GM11168 (cell line): Measurements from ENCODE around the gene GLB1L3.
"Not testable (repeated sequence)": the region's sequence is repeated elsewhere in the genome, so short reads cannot be mapped to it uniquely, and the experiment has no call there.

Experiments
- in situ Hi-C: fragments of 300-500 bp; cut with MboI; formaldehyde crosslinking; loops from one replicate; pipeline ENCODE4 v1.12.0; 2022; ENCODE audit warnings: low sequenced_read_pairs; ENCODE audit not compliant: unreplicated experiment

GLB1L3 gene

DNA sequence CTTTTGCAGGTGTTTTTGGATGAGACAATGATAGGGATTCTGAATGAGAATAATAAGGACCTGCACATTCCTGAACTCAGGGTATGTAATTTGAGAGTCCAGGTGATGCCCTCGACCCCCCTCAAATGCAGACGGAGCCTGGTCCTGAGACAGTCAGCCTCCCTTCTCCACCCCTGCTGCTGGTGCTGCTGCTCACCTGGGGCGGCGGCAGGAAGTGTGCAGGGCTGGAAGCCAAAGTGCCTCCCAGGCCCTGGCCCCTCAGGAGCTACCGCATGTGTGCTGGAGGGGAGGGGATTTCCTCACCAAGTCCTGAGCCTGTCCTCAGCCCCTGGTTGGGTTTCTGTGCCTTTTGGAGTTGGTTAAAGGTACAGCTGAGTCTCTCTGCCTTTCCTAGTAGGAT lies 36.6 kb downstream of the GLB1L3 start:
- in situ Hi-C loops = no loop called here

DNA sequence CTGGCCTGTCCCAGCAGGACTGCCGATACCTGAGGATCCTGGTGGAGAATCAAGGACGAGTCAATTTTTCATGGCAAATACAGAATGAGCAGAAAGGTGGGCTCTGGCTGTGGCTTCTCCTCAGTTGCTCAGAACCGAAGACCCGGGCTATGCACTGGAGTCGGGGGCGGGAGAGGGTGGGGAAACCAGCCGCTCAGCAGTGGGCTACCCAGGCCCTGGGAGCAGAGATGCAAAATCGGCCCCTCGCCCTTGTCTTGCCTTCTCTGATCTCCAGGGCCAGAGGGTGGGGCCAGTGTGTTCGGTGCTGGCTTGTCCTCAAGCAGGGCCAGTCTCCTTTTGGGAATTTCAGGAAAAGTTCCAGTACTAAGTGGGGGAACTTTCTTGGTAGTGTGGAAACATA lies 37.2 kb downstream of the GLB1L3 start:
- in situ Hi-C loops = no loop called here

DNA sequence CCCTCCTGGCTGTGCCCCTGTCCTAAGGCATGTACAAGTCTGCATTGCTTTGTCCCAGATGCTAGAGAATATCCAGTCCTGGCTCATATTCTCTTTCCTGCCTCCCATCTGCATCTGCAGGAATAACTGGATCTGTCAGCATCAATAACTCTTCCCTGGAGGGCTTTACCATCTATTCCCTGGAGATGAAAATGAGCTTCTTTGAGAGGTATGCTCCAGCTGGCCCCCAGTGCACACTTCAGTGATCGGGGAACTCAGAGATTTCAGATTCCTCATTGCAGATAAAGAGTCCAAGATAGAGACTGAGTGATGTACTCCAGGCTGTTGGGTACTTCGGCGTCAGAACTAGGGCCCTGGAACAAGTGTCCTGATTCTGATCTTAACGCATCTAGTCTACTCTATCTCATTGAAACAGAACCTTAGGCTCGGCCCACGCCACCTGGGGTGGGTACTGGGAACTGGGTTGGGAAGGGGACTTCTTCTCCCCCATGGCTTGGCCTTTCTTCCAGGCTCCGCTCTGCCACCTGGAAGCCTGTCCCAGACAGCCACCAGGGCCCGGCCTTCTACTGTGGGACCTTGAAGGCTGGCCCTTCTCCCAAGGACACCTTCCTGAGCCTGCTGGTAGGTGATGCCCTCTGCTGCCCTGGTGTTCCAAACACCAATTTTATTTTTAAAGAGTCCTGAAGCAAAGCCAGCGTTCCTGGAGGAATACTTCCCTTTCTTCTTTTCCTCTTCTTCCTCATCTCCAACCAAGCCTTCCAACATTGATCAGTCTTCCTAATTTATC lies 37.8 kb downstream of the GLB1L3 start:
- in situ Hi-C loops = no loop called here

DNA sequence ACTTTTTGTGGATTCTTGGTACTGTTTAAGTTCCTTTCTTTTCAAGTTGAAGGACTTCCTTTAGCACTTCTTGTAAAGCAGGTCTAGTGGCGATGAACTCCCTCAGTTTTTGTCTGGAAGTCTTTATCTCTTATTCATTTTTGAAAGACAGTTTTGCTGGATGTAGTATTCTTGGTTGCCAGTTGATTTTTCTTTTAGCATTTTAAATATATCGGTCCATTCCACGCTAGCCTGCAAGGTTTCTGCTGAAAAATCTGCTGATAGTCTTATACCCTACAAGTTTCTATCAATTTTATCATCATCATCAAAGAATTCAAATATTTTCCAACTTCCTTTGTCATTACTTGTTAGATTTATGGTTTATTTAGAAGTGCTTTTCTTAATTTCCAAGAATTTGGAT lies 40.9 kb downstream of the GLB1L3 start:
- in situ Hi-C loops = no loop called here

DNA sequence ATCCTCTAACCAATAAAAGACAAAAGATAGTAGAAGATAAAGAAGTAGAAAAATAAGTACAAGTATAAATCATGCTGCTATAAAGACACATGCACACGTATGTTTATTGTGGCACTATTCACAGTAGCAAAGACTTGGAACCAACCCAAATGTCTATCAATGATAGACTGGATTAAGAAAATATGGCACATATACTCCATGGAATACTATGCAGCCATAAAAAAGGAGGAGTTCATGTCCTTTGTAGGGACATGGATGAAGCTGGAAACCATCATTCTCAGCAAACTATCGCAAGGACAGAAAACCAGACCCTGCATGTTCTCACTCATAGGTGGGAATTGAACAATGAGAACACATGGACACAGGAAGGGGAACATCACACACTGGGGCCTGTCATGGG lies 45.2 kb downstream of the GLB1L3 start:
- in situ Hi-C loops = not testable (repeated sequence)

DNA sequence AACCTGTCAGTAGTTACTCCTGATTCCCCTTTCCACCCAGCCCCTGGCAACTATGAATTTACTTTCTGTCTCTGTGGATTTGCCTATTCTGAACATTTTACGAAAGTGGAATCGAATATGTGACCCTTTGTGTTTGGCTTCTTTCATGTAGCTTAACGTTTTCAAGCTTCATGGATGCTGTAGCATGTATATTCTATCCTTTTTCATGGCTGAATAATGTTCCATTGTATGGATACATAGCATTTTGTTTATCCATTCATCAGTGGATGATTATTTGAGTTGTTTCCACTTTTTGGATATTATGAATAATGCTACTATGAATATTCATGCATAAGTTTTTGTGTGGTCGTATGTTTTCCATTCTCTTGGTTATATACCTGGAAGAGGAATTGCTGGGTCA lies 46.4 kb downstream of the GLB1L3 start:
- in situ Hi-C loops = no loop called here

DNA sequence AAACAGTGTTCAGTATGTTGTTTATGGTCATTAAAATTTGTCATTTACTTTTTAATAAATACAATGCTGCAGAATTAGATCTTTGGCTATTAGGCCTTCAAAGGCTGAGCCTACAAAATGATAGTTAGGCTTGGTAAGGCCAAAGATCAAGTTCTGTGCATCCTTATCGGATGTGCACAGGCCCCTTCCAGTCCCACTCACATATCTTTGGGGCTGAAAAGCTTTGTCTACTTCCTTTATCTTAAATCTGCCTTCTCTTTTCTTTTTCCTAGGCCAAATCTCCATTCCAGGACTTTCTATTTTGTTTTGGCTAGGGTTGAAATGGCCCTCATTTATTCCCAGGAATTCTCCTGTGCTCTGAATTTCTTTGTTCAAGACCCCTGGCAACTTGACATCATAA lies 52.3 kb downstream of the GLB1L3 start:
- in situ Hi-C loops = no loop called here

DNA sequence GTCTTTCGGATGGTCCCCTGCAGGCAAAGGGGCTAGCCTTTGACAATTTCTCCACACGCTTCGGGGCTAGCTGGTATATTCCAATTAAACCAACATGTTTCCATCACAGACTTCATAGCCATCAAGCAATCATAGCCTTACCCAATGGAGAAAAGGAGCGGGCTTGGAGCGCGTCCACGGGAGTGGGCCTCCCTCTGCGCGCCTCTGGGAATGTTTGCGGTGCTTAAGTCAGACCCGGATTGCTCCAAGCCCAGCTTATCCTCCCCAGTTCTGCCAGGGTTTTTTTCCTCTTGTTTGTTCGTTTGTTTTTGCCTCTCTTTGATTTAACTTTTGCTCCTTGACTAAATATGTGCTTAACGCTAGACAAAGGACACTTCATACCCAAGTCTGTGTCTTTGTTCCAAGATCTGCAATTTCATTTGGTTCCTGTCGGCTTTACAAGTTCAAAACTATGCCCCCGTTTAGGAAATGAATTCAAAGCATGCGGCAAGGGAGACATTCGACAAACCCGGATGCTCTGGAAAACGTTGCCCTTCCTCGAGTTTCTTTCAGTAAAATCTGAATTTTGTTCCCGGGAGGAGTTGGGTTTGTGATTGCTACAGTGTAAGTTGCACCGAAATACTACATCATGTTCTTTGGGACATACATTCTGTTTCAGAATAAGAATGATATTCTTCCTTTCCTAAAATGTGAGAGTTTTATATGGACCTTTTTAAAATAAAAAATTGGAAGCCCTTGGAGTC lies 54.6 kb downstream of the GLB1L3 start:
- in situ Hi-C loops = no loop called here

DNA sequence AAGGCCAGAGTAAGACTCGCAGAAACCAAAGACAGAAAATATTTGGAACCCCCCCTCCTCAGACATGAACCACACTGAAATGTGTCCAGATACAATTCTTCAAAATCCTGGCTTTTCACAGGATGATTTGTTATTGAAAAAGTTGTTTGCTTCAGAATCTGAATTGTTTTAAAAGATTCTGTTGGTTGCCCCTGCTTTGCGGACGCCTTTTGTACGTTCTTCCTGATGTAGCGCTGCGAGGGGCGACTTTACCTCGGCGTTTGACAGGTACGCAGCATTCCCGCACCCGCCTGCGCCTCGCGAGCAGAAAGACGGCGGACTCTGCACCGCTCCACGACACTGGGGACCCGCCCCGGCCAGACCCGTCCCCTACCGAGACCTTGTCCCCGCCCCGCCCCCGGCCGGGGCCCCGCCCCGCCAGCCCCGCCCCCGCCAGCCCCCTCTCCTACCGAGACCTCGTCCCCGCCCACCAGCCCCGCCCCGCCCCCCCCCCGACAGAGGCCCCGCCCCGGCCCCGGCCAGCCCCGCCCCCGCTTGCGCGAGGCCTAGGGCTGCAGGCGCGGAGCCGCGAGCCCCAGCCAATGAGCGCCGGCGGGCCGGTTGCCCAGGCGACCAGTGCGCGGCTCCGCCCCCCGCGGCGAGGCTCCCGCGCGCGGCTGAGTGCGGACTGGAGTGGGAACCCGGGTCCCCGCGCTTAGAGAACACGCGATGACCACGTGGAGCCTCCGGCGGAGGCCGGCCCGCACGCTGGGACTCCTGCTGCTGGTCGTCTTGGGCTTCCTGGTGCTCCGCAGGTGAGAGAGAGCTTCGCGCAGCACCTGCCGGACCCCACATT lies 55.4 kb downstream of the GLB1L3 start, which contains the start of gene GLB1L2:
GLB1L2 (plus strand) TSS at position 635 of the 835 bp plus-strand sequence; CDS start at position 709, 74 bp downstream.
- in situ Hi-C loops = no loop called here

DNA sequence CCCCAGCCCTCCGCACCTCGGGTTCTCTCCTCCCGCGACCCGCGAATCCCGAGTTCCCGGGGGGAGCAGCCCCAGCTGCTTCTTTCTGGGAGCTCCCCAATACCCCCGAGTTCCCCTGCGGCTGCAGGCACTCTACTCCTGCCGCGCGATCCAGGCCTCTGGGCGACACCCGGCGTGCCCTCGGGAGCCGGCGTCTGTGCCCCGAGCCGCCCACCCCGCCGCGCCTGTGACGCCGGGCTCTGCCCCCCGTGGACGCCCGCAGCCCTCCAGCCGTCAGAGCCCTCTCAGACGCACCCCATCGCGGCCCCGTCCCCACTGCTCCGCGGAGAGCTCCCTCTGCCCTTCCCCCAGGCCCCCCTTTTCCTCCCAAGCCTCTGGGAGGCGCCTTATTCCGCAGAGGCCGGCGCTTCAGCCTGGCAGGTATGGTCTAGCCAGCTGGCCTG lies 56.0 kb downstream of the GLB1L3 start:
- in situ Hi-C loops = no loop called here

DNA sequence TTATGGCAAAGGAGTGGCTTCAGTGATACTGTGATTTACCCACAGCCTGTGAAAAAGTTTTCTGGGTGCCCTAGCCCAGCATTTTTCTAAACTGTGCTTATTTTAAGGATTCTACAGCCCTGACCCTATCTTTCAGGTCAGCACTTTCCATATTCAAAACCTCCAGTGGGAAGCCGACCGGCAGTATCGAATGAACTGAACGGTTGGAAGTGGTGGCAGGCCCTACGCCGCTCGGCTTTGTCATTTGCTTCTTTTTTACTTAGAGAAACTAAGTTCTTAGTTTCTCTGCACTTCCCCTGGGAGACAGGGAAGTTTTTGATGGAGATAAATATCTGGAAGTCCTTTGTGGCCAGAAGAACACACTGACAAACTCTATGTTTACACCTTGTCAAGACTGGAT lies 56.6 kb downstream of the GLB1L3 start:
- in situ Hi-C loops = no loop called here

DNA sequence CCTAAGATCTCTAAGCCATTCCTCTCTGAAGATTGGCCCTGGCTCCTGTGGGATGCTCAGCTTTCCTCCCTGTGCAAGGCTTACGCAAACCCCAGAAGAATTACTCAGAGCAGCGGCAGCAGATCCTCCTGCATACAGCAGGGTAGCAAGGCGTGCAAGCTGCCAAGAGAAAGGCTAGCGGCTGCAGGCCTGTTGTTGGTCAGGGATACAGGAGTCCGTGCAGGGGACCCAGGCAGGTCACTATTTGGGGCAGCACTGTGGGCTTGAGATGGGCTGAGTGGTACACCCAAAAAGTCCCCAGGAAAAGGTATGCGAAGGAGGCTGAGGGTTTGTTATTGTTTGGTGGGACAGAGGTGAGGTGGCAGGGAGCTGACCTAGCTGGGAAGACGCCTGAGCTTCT lies 57.1 kb downstream of the GLB1L3 start:
- in situ Hi-C loops = no loop called here

DNA sequence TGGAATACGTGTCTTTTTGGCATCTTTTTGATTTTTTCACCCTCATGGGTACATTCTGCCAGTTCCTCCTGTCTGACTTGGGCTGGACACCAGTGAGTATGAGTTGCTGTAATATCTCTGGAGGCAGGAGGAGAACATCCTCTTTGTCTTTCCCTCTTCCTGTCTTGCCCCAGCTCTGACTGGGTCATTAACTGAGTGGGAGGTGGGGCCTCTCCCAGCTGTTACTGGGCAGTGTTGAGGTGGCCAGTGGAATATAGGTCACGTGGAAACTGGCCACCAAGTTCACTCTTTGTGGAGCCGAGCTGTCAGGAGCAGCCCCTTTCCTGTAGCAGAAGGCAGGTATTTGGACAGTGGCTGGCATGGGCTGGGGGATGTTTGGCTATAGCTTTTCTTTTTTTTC lies 57.8 kb downstream of the GLB1L3 start:
- in situ Hi-C loops = no loop called here

DNA sequence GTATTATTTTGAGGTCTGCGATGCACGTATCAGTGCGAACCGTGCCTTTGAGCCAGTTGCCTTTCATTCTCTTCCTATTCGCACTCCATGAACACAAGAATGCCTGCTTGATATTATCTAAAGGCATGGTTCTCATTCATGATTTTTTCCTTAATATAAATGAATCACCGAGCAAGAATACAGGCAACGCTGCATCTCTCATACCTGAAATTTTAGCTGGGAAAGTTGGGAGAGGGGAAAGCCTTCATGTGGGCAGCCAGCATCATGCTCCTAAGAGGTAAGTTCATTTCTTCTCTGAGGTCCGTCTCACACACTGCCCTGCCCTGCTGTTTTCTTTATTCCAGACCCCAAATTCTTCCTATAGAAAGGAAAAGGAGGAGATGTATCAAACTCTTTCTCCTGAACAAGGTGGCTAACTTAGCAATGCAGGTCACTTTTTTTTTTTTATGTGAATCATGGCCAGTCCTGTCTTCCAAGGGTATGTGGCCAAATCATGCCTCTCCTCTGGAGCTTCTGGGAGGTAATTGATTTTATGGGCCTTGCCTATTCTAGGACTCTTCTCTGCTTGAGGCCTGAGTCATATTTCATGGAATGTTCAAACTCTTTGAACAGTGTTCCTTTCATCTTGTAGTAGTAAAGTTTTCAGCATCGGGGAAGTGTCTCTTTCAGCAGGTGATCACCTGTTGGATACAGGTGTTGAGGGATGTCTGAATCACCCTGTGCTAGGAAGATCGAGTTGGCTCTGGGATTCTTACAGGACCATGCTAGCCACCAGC lies 58.8 kb downstream of the GLB1L3 start:
- in situ Hi-C loops = no loop called here

DNA sequence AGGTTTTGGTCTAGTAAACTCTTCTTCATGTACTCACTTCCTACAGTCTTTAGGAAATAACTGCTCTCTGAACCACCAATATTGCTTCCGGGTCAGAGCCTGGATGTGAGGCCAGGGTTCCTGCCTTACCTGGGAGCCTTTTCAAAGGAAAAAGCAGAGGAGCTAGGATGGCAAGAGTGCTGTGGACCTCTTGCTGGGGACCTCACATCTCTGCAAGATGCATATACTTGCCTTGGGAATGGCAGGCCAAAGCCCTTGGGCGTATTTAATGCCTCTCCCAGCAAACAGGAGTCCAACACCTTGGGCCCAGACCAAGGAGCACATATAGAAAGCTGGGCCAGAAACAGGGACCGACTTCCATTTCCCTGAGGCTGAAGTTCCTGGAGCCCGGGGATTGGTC lies 60.9 kb downstream of the GLB1L3 start:
- in situ Hi-C loops = no loop called here

DNA sequence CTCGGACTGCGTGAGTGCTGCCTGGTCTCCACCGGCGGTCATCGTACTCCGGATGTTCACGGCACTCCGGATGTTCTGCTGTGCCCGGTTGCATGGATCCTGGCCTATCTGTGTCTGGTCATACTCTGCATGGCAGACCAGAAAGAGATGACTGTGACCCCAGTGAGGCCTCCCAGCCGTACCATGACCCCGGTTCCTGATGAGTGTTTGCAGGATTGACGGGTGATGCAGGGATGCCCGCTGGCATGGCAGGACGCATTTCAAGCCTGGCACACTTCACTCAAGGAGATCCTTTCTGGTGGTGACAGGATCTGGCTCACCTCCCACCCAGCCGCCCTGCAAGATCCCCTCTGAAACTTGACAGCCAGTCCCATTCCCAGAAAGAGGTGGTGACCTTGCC lies 61.9 kb downstream of the GLB1L3 start:
- in situ Hi-C loops = no loop called here

DNA sequence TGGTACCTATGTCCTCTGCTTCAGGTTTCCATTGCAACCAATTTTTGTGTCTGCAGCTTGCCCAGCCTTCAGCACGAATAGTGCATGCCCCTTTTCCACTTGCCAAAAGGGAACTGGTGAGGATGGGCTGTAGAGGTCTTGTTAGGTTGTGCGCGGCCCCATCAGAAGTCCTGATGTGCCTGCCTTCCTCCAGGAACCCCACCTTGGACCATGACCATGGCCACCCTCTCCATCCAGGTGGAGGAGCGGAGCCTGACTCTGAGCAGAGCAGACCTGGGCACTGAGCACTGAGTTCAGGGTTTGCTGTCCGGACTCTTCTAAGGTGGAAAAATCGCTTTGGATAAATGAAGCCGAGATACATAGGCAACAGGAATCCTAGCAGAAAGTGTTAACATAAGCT lies 62.5 kb downstream of the GLB1L3 start:
- in situ Hi-C loops = no loop called here

DNA sequence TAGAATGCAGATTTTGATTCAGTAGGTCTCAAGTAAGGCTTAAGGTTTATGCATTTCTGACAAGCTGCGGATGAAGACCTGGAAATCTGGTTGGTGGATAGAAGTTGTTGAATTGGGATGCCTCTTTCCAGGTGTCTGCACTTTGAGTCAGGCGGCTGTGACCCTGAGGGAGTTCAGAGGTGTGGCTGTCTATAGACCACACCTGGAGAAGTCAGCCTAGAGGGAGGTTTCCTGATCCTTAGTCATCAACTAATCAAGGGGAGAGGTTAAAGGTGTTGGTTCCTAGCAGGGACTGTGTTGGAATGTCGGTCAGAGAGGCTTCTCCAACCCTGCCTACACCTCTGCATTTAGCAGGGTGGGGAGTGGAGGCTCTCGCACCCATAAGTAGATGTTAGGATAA lies 63.6 kb downstream of the GLB1L3 start:
- in situ Hi-C loops = no loop called here

DNA sequence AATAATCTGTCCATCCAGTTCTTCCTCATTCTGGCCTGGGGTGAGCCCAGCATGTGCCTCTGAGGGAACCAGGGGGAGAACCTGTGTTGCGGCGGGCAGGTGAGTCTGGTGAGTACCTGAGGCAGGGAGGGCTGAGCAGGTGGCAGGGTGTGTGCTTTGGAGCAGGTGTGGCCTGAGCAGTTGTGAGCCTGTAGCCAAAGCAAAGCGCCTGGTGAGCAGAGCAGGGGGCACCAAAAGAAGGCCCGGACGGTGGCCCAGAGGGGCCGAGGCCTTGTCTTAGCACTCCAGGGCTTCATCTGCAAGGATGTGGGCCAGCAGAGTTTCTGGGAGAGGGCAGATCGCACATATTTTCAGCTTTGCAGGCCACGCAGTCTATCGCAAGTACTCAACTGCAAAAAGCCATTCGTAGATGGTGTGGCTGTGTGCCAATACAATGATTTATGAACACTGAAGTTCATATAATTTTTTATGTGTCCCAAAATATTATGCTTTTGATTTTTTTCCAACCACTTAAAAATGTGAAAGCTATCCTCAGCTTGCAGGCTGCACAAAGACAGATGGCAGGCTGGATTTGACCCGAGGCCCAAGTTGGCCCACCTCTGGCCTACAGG lies 64.3 kb downstream of the GLB1L3 start:
- in situ Hi-C loops = no loop called here
